HCT116 (cell line): ENCODE results near the gene ENOX1. TPM values are rescaled to one million over a fixed set of nuclear protein-coding genes. Genes with fewer than 3 reads are reported as not detected.

ENCODE experiments used
- ATAC-seq: fragments of 200-7000 bp; cut with Tn5 transposase; 2 replicates; pipeline ENCODE4 v1.9.1; 2020; ENCODE audit warnings: mild to moderate bottlenecking, moderate library complexity
- BruUV-seq: library from RNA; stranded (reverse); fragments of 400-500 nt; replicated peaks from 2 replicates; lab custom pipeline; 2021; lab: Mats Ljungman, UMichigan
- CTCF ChIA-PET: fragments of 300-600 bp; sonication (Branson Sonifier 250); formaldehyde crosslinking; loops from one replicate; lab custom pipeline; 2021; ENCODE audit warnings: antibody characterized with exemption; lab: Charles Lee
- POLR2A ChIA-PET: fragments of 300-600, 350-600 bp; sonication (Branson Sonifier 250); formaldehyde crosslinking; loops from one replicate; lab custom pipeline; 2021; ENCODE audit warnings: antibody characterized with exemption; lab: Charles Lee
- RAD21 ChIA-PET, 2 experiments: fragments of 300-600 bp; sonication (Branson Sonifier 250); formaldehyde crosslinking; loops; one replicate each; lab custom pipeline; 2023; ENCODE audit warnings: low total read pairs in 2 of 2; ENCODE audit not compliant: uncharacterized antibody in 2 of 2, unreplicated experiment in 2 of 2, low non-redundant PET in 1 of 2; lab: Charles Lee
- DNase-seq: peaks from one replicate; pipeline ENCODE4 v3.0.0-alpha.2; 2010; ENCODE audit warnings: low read depth, low spot score
- H2AFZ ChIP-seq: fragments of 200-600 bp; shearing (Covaris generic), sonication (generic); 2 replicates; pipeline ENCODE4 v1.6.1; 2017; ENCODE audit warnings: low read depth, mixed run types, mixed read lengths, antibody characterized with exemption, low read length; ENCODE audit not compliant: poor library complexity, severe bottlenecking
- H3K27ac ChIP-seq: 2 replicates; pipeline ENCODE4 v1.5.1; 2012; ENCODE audit warnings: low read depth, low read length
- H3K27me3 ChIP-seq: fragments of 200-600 bp; sonication (generic); 2 replicates; pipeline ENCODE4 v1.6.1; 2016; ENCODE audit warnings: mixed run types, low read length, mixed read lengths; ENCODE audit not compliant: insufficient read depth
- H3K36me3 ChIP-seq, 2 experiments: fragments of 200-500 bp in 1 of 2; fragments of 200-600 bp in 1 of 2; sonication (Bioruptor generic) in 1 of 2; sonication (generic) in 1 of 2; 2 replicates each; pipeline versions ENCODE4 v1.5.1 to v1.6.1; 2014 to 2016; ENCODE audit warnings: low read length in 2 of 2, inconsistent platforms in 1 of 2, mixed read lengths in 1 of 2, mixed run types in 1 of 2; ENCODE audit not compliant: insufficient read depth in 2 of 2, control insufficient read depth in 1 of 2
- H3K4me1 ChIP-seq, 2 experiments: fragments of 200-600 bp in 1 of 2; sonication (generic) in 1 of 2; 2 replicates each; pipeline versions ENCODE4 v1.5.1 to v1.6.1; 2012 to 2017; ENCODE audit warnings: low read length in 2 of 2, inconsistent platforms in 1 of 2, mild to moderate bottlenecking in 1 of 2, mixed read lengths in 1 of 2, mixed run types in 1 of 2, moderate library complexity in 1 of 2; ENCODE audit not compliant: insufficient read depth in 2 of 2, control insufficient read depth in 1 of 2
- H3K4me2 ChIP-seq: fragments of 200-600 bp; sonication (generic); 2 replicates; pipeline ENCODE4 v1.6.1; 2017; ENCODE audit warnings: mixed run types, low read length, mixed read lengths
- H3K4me3 ChIP-seq, 2 experiments: fragments of 200-600 bp in 1 of 2; sonication (generic) in 1 of 2; replicated peaks in 1 of 2; 2 replicates each; pipeline ENCODE4 v1.5.1; 2011 to 2016; ENCODE audit warnings: low read length in 2 of 2, control low read depth in 1 of 2, low read depth in 1 of 2, mild to moderate bottlenecking in 1 of 2, mixed read lengths in 1 of 2, mixed run types in 1 of 2
- H3K79me2 ChIP-seq: fragments of 200-600 bp; sonication (generic); 2 replicates; pipeline ENCODE4 v1.6.1; 2017; ENCODE audit warnings: mild to moderate bottlenecking, mixed run types, low read length, moderate library complexity, mixed read lengths; ENCODE audit not compliant: insufficient read depth
- H3K9ac ChIP-seq: fragments of 200-600 bp; sonication (generic); 2 replicates; pipeline ENCODE4 v1.6.1; 2016; ENCODE audit warnings: low read length, mixed read lengths
- H3K9me2 ChIP-seq: fragments of 200-600 bp; sonication (generic), shearing (Covaris generic); 2 replicates; pipeline ENCODE4 v1.6.1; 2017; ENCODE audit warnings: mixed run types, mild to moderate bottlenecking, moderate library complexity; ENCODE audit not compliant: insufficient read depth
- H3K9me3 ChIP-seq, 2 experiments: fragments of 200-500 bp in 1 of 2; fragments of 200-600 bp in 1 of 2; sonication (Bioruptor generic) in 1 of 2; sonication (generic) in 1 of 2; 2 replicates each; pipeline ENCODE4 v1.6.1; 2014 to 2017; ENCODE audit warnings: low read length in 2 of 2, mixed read lengths in 2 of 2, inconsistent platforms in 1 of 2, low read depth in 1 of 2, mild to moderate bottlenecking in 1 of 2, mixed run types in 1 of 2, moderate library complexity in 1 of 2; ENCODE audit not compliant: control insufficient read depth in 1 of 2, insufficient read depth in 1 of 2
- H4K20me1 ChIP-seq: fragments of 200-600 bp; sonication (generic), shearing (Covaris generic); 2 replicates; pipeline ENCODE4 v1.6.1; 2017; ENCODE audit warnings: mixed run types, mild to moderate bottlenecking, moderate library complexity; ENCODE audit not compliant: insufficient read depth
- CEBPB ChIP-seq: IDR thresholded peaks from 2 replicates; pipeline ENCODE4 v1.6.1; 2012; ENCODE audit warnings: low read depth
- ELF1 ChIP-seq: IDR thresholded peaks from 2 replicates; pipeline ENCODE4 v1.6.1; 2012; ENCODE audit warnings: low read depth, borderline replicate concordance
- FOSL1 ChIP-seq: IDR thresholded peaks from 2 replicates; pipeline ENCODE4 v1.6.1; 2012; ENCODE audit warnings: low read depth
- REST ChIP-seq: IDR thresholded peaks from 2 replicates; pipeline ENCODE4 v1.6.1; 2012; ENCODE audit warnings: low read depth
- YY1 ChIP-seq: IDR thresholded peaks from 2 replicates; pipeline ENCODE4 v1.6.1; 2011; ENCODE audit warnings: low read length, low read depth, moderate library complexity, mild to moderate bottlenecking; ENCODE audit not compliant: insufficient replicate concordance; ENCODE audit errors: extremely low read depth
- ZFX ChIP-seq: fragments of 450-650 bp; IDR thresholded peaks from 2 replicates; pipeline ENCODE4 v1.6.1; 2017
- intact Hi-C: fragments of 100-400 bp; cut with micrococcal nuclease; formaldehyde crosslinking; loops from 2 replicates; pipeline ENCODE4 v1.10.0; 2022
- total RNA-seq: library from RNA; stranded (reverse); gene quantifications from one replicate; pipeline ENCODE4 v1.2.1, GENCODE V29; 2021; ENCODE audit not compliant: unreplicated experiment
- TF ChIP-seq, protein P1 (sequence below): IDR thresholded peaks from 2 replicates; pipeline ENCODE4 v1.6.1; 2012

The ENOX1 gene
- total RNA-seq, 1 experiment from 2014 or later = 4.5 TPM

- Histone ChIP-seq H3K4me3 (no peak overlapping the region), H3K9ac (no peak overlapping the region), H3K4me1 (no peaks in the 10 kb centered on the region), H3K27ac (no peak overlapping the region), H4K20me1 (no peaks in the 10 kb centered on the region), H2AFZ (no peak overlapping the region), H3K27me3 (no peaks in the 10 kb centered on the region), H3K9me3 (no peaks in the 10 kb centered on the region), H3K79me2 (no peaks in the 10 kb centered on the region), H3K9me2 (no peaks in the 10 kb centered on the region), H3K36me3 (no peaks in the 10 kb centered on the region), H3K4me2 (no peak overlapping the region)
- DNase-seq (no peak), ATAC-seq (no peak)
- TF ChIP-seq YY1 (no peak), REST (no peak), ZFX (no peak), FOSL1 (no peak), ELF1 (no peak), CEBPB (no peak)
- TF ChIP-seq, protein P1, sequence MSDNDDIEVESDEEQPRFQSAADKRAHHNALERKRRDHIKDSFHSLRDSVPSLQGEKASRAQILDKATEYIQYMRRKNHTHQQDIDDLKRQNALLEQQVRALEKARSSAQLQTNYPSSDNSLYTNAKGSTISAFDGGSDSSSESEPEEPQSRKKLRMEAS = no peak
- no TSS peak for BruUV-seq
- ChIA-PET CTCF (no interaction called here), POLR2A (no interaction called here), RAD21 (no interaction called here)
- intact Hi-C loops = no loop called here
Observed at GRCh38 chr13:43375797-43376465, 410.8 kb downstream of the ENOX1 start.
